Neural cell (in vitro differentiated cells): ENCODE data around the gene CCDC144A.
"Not testable (repeated sequence)": the region's sequence is repeated elsewhere in the genome, so short reads cannot be mapped to it uniquely, and the experiment has no call there.

Source experiments
- CTCF ChIP-seq: fragments of 450-650 bp; IDR thresholded peaks from 2 replicates; pipeline ENCODE4 v1.5.1; 2014; ENCODE audit warnings: antibody characterized with exemption, mild to moderate bottlenecking, moderate library complexity; ENCODE audit not compliant: poor library complexity, severe bottlenecking
- EP300 ChIP-seq: fragments of 450-650 bp; conservative IDR thresholded peaks from 2 replicates; pipeline ENCODE4 v1.6.1; 2014; ENCODE audit warnings: antibody characterized with exemption, mild to moderate bottlenecking, moderate library complexity; ENCODE audit not compliant: poor library complexity, severe bottlenecking
- EZH2 ChIP-seq: fragments of 200-600, 300-800 bp; shearing (Covaris generic), sonication (generic); IDR thresholded peaks from 2 replicates; pipeline ENCODE4 v1.6.1; 2014; ENCODE audit warnings: antibody characterized with exemption, low read length, borderline replicate concordance, mild to moderate bottlenecking; ENCODE audit not compliant: insufficient read depth, poor library complexity, severe bottlenecking
- MXI1 ChIP-seq: fragments of 450-650 bp; conservative IDR thresholded peaks from 2 replicates; pipeline ENCODE4 v1.6.1; 2014; ENCODE audit warnings: antibody characterized with exemption, mild to moderate bottlenecking; ENCODE audit not compliant: poor library complexity, severe bottlenecking
- POLR2AphosphoS5 ChIP-seq: IDR thresholded peaks from 2 replicates; pipeline ENCODE4 v1.6.1; 2012
- TAF1 ChIP-seq: IDR thresholded peaks from 2 replicates; pipeline ENCODE4 v1.6.1; 2012; ENCODE audit warnings: low read depth

GRCh38 chr17:16768290-16769175, 78.5 kb downstream of the CCDC144A start:
- not testable (repeated sequence) for TF ChIP-seq EZH2, CTCF, MXI1, POLR2AphosphoS5, EP300, TAF1
